NCI-H460 (cell line): ENCODE results near the gene NPAS3. TPM values are rescaled to one million over a fixed set of nuclear protein-coding genes. Genes with fewer than 3 reads are reported as not detected.

Source experiments
- DNase-seq: peaks from one replicate; pipeline ENCODE4 v3.0.0-alpha.2; 2016; ENCODE audit warnings: low read depth; ENCODE audit errors: extremely low read depth
- total RNA-seq: library from RNA; depleted of rRNA; stranded (reverse); fragments of >200 nt; shearing (Covaris generic); gene quantifications from 2 replicates; pipeline ENCODE4 v1.2.3, GENCODE V29; 2014

NPAS3 gene
- total RNA-seq, 1 experiment from 2014 or later = 0.62 TPM

DNA sequence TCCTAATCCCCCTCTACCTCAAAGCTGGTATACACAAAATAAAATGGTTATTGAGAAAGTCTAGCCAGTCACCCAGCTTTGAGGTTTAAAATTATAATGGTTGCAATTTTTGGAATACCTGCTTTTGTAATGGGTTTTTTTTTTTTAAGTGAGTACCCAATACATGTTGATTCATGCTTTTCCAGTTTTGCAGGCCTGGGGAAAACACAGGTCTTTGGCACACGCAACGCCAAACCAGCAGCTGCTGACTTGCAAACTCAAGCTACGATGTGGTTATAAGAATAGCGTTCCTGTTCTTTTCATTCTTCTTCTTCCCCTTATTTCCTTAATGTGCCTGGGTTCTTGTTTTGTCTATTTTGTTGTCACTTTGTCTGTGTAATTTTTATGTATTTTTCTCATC is 779.2 kb downstream of the NPAS3 start:
- DNase-seq = no peak

DNA sequence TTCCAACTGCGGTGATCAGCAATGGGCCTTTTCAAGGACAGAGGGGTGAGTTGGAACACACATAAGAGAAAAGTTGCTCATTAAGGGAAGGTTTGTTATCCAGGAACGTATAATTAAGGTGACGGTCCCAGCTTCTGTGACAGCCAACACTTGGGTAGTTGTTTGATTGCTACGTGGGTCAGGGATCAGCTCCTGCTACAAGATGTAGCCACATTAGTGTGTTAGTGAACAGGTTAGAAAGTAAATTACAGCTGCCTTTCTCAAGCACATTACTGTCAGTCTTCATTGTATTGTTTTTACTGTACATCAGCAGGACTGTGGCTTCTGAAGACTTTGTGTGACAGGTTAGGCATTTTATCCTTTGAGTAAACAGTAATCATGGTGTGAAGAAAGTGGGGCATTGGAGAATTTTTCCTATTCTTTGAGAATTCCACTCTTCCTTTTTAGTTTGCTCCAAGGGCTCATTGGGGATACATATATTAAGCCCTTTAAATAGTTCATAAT is 781.7 kb downstream of the NPAS3 start:
- no peak for DNase-seq

DNA sequence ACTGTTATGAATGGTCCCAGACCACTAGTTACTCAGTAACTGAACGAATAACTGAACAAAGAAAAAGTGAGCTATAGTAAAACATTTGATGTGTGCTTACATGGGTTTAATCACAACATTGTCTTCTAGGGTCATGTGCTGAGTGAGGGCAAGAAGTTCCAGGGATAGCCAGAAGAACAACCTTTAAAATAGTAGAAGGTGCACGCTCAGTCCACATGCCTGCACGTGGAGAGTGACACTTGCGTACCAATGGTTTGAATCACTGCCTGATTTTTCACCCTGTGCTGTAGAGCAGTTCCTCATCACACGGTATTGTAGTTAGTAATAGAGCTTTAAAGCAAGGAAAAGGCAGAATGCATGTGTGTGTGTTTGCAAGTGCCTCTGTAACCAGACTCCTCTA is 788.0 kb downstream of the NPAS3 start:
- no peak for DNase-seq

DNA sequence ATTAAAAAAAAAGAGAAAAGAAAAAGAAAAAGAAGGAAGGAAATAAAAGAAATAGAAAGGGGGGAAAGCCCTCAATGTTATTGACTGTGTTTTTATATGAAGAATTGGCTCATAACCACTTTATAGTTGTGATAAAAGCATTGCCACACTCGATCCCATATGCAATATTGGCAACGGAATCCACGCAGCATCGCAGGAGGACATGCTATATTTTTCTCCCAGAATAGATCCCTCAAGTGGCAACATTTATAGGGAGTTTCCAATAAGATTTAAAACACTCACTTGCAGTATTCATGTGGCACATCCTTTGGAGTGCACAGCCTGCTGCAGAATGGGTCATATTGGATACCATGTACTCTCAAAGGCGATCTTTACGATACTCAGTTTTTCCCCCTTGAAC is 788.9 kb downstream of the NPAS3 start:
- no peak for DNase-seq

DNA sequence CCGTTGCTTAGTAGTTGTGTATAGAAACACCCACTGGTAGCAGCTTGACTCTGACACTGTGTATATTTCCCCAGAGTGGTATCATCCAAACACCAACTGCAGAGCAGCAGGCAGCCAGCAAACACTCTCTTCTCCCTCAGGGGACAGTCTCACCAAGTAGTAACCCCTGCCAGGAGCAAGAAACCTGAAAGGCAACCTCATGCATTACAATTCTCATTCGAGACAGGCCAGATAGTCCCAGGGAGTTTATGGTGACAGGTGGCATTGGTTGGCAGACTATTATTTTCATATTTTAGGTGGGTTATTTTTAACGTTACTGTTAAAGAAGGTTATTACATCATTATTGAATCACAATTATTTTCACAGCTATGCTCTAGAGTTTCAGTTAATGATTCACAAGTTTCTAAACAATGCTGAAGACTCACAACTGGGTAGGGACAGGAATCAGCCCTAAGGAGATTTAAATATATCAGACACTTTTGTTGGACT is 789.4 kb downstream of the NPAS3 start:
- DNase-seq = no peak

DNA sequence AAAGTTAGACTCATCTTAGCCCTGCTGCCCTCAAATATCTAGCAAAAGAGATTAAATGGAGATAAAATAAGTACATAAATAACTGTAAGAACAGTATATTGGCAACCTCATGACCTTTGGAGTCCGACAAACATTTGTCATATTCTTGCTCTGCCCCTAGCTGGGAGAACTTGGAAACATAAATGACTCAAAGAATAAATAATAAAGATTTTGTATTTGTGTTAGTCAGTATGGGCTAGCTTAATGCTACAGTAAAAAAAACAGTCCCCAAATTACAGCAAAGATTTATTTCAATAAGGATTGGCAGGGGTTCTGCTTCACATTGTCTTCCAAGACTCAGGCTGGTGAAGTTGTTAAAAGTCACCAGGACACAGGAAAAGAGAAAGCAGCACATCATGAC is 791.5 kb downstream of the NPAS3 start:
- no peak for DNase-seq

DNA sequence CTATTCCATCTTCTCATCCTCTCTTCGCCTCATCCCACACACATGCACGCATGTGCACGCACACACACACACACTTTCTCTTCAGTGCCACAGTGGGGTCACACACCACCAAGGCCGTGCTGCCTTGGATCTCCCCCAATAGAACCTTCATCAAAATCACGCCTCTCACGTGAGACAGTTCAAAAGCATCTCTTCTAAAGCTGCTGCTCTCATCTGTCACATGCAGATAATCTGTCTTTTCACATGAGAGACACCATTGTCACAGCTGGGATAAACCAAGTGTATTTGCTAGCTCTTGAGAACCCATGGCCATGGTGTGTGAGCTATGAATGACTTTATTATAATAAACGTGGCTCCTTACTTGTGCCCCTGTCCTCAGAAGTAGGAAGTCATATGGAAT is 793.5 kb downstream of the NPAS3 start:
- DNase-seq = no peak

DNA sequence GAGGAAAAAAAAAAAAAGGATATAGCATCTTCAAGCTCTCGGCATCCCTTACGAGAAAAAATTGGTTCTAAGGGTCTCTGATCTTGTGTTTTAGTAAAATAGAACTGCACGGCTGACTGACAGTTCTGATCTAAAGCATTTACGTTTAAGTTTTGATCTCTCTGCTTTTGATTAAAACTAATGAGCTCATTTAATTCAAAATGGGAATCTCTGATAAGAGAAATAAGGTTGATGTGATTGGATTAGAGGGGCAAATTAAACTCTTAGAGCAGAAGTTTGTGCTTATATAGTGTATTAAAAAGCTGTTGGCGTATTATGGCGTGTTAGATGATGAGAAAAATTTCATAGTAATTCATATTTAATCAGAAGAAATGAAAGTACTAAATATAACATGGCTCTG is 794.6 kb downstream of the NPAS3 start:
- DNase-seq = no peak

DNA sequence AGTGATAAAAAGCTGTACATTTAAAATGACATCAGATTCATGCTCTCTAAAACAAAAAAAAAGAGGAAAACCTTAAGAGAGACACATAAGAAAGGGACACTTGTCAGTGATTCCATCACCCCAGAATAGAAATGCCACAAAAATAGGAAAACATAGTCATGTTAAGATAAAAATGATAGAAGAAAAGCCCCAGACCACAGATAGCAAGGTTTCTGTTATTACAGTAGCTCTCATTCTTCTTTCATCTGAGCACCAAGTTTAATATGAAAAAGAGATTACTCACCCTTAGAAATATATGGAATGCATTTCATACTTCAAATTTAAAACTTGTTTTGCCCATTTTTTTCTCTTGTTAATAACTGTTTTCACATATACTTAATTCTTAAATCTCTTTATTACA is 795.0 kb downstream of the NPAS3 start:
- DNase-seq = no peak

DNA sequence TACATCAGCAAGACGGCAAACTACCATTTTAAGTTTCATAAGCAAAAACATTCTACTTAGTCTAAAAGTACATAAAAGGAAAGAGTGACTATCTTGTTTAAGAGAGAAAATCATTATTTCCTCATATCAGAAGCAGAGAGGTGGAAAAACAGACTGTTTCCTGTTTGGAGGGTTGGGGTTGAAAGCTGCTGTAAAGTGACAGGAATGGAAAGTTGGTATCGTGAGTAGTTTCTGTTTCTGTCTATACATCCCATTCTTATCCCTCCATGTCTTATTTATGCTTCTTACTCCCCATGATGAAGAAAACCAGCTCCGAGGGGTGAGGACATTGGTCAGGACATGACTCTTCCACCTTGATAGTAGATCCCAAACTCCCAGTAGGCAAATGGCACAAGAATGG is 795.7 kb downstream of the NPAS3 start:
- DNase-seq = no peak

DNA sequence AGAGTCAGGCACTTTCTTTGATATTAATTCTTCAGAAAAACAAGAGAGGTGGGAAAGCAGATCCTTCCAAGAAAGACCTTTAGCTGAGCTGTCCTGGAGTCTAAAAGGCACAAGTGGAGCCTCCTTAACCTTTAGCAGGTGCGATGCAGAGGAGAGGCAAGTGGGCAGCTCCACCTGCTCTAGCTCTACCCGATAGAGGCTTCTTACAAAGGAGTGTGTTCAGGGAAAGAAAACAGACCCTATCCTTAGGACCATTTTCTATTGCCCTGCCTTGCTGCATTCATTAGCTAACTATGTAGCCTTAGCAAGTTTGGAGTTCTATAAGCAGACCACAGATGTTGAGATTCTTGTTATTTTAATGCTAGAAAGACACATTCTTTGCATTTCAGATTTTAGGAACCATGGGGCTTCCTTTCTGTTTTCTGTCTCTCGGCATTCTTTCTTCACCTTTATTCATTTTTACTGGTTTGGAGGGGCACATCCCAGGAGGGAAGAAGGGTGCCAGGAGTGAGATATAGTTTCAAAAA is 797.7 kb downstream of the NPAS3 start:
- no peak for DNase-seq

DNA sequence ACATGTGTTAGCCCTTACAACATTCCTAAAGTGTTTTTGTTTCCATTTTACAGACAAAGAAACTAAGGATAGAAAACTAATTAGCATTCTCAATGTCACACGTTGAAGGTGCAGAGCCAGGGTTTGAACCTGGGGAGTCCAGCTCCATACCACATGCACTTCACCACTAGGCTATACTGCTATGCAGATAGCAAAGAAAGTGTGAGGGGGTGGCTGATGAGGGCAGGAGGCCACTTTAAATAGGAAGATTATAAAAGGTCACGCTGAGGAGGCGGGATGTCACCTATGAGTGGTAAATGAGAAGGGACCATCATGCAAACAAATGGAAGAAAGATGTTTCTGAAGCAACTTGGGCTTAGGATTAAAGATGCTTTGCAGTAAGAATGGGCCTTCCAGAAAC is 798.3 kb downstream of the NPAS3 start:
- no peak for DNase-seq

DNA sequence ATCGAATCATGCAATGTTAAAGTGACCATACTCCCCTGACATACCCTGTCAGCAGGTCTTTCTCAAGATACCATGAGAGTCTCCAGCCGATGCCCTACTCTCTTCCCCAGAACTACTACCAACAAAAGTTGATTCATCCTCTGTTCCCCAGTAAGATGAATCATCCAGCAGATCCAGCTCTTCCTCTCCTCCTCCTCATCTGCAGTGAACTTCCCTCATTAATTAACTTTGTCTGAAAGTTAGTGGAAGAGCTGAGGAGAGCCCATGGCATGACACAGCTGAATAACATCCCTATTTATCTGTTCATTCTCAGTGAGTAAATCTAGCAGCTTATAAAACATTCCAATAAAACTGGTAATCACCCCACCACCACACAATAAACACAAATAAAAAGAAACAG is 798.8 kb downstream of the NPAS3 start:
- DNase-seq = no peak

DNA sequence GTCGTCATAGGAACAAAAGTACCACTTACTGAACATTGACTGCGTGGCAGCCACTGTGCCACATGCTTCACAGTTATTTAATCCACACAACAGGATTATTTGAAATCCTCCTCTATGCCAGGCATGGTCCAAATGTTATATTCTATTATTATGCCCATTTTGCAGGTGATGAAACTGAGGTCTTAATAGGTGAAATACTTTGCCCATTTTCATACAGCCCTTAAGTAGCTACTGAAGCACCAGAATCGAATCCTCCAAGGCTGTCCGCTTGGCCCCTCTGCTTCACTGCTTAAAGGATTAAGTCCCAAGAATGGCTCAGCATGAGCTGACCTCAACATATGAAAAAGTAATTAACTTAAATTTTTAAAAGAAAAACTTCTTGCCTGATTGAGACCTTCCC is 799.4 kb downstream of the NPAS3 start:
- DNase-seq = no peak

DNA sequence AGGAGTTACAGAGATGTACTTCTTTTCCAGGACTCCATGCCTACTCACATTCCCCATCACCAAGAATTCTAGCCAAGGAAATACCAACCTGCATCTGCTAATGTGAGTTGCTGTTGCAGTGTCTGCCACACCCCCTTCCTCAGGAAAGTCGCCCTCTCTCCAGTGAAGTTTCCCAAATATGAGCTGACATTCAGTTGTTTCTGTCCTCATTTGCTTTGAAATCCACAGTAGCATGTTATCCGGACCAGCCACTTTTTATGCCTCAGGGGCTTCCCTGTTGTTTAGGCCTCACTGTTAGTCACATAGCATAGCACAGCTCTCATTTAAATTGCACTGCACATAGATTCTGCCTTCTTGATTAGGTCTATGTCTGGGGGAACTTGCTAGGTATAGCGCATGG is 799.8 kb downstream of the NPAS3 start:
- DNase-seq = no peak

DNA sequence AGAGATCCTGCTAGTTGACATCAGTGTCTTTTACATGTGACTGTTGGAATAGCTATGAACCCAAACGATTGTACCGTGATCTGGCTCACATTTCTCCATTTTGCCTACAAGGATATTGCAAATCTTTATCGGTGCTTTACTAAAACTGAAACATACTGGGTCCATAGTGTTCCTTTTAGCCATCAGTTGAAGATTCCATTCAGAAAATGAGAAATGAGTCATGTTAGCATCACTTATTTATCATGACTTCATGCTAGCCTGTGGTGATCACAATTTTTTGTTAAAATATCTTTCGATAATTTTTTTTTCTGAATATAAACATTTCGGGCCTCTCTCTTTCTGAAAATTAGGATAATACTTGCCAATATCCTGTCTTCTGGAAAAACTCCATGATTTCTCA is 801.9 kb downstream of the NPAS3 start:
- no peak for DNase-seq

DNA sequence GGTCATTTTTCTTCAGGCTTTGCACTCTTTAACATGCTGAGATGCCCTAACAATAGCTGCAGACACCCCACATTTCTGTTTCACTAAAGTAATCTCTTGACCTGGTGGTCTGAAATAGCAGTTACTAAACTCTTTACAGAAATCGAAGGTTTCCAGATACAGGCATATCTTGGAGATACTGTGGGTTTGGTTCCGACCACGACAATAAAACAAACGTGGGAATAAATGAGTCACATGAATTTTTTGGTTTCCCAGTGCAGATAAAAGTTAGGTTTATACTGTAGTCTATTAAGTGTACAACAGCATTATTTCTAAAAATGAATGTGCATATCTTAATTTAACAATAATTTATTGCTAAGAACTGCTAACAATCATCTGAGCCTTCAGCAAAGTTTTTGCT is 803.5 kb downstream of the NPAS3 start:
- no peak for DNase-seq

DNA sequence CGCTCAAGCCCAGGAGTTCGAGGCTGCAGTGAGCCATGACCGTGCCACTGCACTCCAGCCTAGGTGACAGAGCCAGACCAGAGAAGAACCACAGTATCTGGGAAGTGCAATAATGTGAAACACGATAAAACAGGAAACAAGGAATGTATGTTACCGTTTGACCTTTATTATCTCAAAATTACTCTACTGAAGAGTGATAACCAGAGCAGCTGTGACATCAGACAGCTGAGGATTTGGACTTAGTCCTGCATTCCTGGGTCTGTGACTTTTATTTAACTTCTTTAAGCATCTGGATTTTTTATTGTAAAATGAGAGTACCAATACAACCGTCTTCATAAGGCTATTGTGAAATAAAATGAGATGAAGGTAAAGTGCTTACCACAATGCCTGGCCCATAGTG is 806.5 kb downstream of the NPAS3 start:
- no peak for DNase-seq

DNA sequence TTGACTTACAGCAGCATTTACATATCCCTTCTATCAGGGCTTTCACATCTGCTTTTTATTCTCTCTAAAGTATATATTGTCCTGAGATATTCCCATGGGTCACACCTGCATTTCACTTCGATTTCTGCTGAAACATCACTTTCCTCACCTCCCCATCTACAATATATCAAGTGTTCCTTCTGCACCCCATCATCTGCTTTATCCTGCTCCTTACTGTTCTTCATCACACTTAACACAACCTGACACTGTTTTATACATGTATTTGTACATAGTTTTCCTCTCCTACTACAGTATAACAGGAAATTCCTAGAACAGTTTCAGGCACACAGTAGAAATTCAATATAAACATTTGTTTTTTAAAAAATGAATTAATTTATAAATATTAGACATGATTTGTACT is 809.1 kb downstream of the NPAS3 start:
- DNase-seq = no peak

DNA sequence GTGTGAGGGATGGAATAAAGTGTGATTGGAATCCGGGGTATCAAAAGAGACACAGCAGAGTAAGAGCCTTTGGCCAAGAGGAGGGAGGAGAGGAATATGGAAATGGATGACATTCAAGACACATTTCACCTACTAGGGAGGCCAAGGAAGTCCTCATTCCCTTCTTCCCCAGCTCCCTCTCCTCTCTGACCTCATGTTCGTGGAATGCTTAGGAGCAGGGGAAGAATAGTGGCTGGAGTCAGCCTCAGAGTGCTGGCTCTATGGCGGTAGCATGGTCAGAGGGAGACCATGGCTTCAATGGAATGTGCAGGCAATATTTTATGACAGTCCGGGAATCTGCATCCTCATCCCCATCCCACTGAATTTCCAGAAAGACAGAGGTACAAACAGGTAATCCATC is 815.6 kb downstream of the NPAS3 start:
- DNase-seq = no peak

DNA sequence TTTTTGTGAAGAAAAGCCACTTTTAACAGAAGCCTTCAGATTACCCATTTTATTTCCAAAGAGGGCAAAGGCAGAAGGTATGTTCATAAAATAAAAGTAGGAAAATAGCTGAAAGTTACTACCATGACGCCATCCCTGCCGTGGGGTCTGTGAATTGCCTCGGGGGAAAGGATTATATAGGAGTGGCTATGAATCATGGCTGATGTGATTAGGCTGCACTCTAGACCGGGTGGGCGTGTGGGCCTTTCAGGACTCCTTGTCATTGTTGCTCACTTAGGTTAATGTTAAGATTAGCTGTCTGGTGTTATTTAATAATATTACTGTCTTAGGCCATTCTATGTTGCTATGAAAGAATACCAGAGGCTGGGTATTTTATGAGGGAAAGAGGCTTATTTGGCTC is 816.7 kb downstream of the NPAS3 start:
- no peak for DNase-seq

DNA sequence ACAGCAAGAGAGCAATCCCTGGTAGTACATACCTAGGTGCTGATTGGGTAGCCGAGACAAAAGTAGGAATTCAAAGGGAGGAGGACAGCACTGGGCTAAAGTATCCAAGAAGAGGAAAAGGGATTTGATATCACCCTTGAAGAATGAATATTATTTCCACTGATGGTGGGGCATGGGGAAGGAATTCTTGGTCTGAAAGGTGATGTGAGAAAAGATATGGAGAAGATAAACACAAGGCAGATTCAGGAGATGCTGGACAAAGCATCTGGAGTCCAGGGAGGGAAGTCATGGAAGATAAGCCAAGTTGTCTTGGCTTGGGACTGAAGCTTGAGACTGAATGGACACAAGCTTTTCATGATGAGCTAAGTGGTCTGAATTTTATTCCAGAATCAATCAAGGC is 818.2 kb downstream of the NPAS3 start:
- DNase-seq = no peak

DNA sequence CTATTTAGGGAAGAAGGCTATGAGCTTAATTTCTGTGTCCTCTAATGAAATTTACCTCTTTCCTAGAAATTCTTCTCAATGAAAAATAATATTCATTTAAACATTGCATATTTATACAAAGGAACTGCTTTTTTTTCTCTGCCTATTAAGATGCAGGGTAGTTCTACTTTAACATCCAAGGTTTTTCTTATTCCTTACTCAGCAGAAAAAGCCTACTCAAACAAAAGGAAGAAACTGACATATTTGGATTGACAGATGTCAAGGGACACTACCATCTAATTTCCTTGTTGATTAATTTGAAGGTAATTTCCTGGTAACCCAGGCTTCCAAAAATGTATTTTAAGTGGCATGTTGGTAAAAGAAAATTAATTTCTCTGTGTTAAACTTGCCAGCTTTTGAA is 819.9 kb downstream of the NPAS3 start:
- no peak for DNase-seq
